ENCODE data around the gene TMEM42.

The TMEM42 gene

GRCh38 chr3:44874308-44874707 lies 12.6 kb downstream of the TMEM42 start, which contains the start of gene TGM4:
TGM4 (plus strand) TSS chr3:44874608; CDS start chr3:44874679, 71 bp downstream.
- no peak for DNase-seq (ENCODE audit: low read depth in 2 of 2)

- DNase-seq (ENCODE audit: low read depth in 2 of 2), result no peak
These were observed 13.9 kb downstream of the TMEM42 start for GRCh38 chr3:44875596-44875995.

- no peak for DNase-seq (ENCODE audit: low read depth in 2 of 2)
These were observed 15.6 kb downstream of the TMEM42 start for GRCh38 chr3:44877333-44877732.

- DNase-seq (ENCODE audit: low read depth in 2 of 2), result no peak
These were observed 18.6 kb downstream of the TMEM42 start for GRCh38 chr3:44880284-44880683.

GRCh38 chr3:44883213-44883955 lies 21.7 kb downstream of the TMEM42 start:
- no peak for DNase-seq (ENCODE audit: low read depth in 2 of 2)

- DNase-seq (ENCODE audit: low read depth in 2 of 2), result no peak
These were observed 22.3 kb downstream of the TMEM42 start for GRCh38 chr3:44883999-44884431.

- DNase-seq (ENCODE audit: low read depth in 2 of 2), result no peak
These were observed 23.9 kb downstream of the TMEM42 start for GRCh38 chr3:44885618-44886017.

GRCh38 chr3:44886561-44886960 lies 24.8 kb downstream of the TMEM42 start:
- no peak for DNase-seq (ENCODE audit: low read depth in 2 of 2)

GRCh38 chr3:44887101-44887500 lies 25.4 kb downstream of the TMEM42 start:
- no peak for DNase-seq (ENCODE audit: low read depth in 2 of 2)

- DNase-seq (ENCODE audit: low read depth in 2 of 2), result no peak
These were observed 28.5 kb downstream of the TMEM42 start for GRCh38 chr3:44890258-44890657.

GRCh38 chr3:44890852-44891251 lies 29.1 kb downstream of the TMEM42 start:
- no peak for DNase-seq (ENCODE audit: low read depth in 2 of 2)

GRCh38 chr3:44892689-44893088 lies 31.0 kb downstream of the TMEM42 start:
- DNase-seq (ENCODE audit: low read depth in 2 of 2), result no peak

GRCh38 chr3:44893097-44893496 lies 31.4 kb downstream of the TMEM42 start:
- DNase-seq (ENCODE audit: low read depth in 2 of 2), result no peak

- DNase-seq (ENCODE audit: low read depth in 2 of 2), result no peak
These were observed 32.8 kb downstream of the TMEM42 start for GRCh38 chr3:44894485-44894884.

GRCh38 chr3:44896440-44896839 lies 34.7 kb downstream of the TMEM42 start:
- DNase-seq (ENCODE audit: low read depth in 2 of 2), result no peak

GRCh38 chr3:44899683-44900367 lies 38.1 kb downstream of the TMEM42 start:
- no peak for DNase-seq (ENCODE audit: low read depth in 2 of 2)

GRCh38 chr3:44902628-44903027 lies 40.9 kb downstream of the TMEM42 start:
- DNase-seq (ENCODE audit: low read depth in 2 of 2), result no peak

GRCh38 chr3:44903314-44903713 lies 41.6 kb downstream of the TMEM42 start:
- no peak for DNase-seq (ENCODE audit: low read depth in 2 of 2)

GRCh38 chr3:44903751-44904150 lies 42.0 kb downstream of the TMEM42 start:
- DNase-seq (ENCODE audit: low read depth in 2 of 2), result no peak

GRCh38 chr3:44905446-44906157 lies 43.9 kb downstream of the TMEM42 start:
- no peak for DNase-seq (ENCODE audit: low read depth in 2 of 2)

GRCh38 chr3:44906997-44907396 lies 45.3 kb downstream of the TMEM42 start:
- no peak for DNase-seq (ENCODE audit: low read depth in 2 of 2)

- DNase-seq (ENCODE audit: low read depth in 2 of 2), result no peak
These were observed 45.9 kb downstream of the TMEM42 start for GRCh38 chr3:44907612-44908011.

GRCh38 chr3:44909063-44909462 lies 47.4 kb downstream of the TMEM42 start:
- DNase-seq (ENCODE audit: low read depth in 2 of 2), result no peak
